ENCODE measurements around the gene NOP10. TPM values are rescaled to one million over a fixed set of nuclear protein-coding genes. Genes with fewer than 3 reads are reported as not detected.

Gene NOP10
- total and polyA plus RNA-seq, 2 of the 13 experiments (the other 11 are each of a cell fraction or from before 2014, with no cell fraction given): 239 to 369 TPM

- no peak for TF ChIP-seq SNRNP70 (IDR thresholded peaks at IDR 0.05; ENCODE audit: low read depth, low read length)
- TF ChIP-seq HNF1A (IDR thresholded peaks at IDR 0.05; ENCODE audit: low read depth): no peak
- peak; percentile 25; the same call in 1 of the 2 replicates for TF ChIP-seq HNF1A (CRISPR knock-in tag; IDR thresholded peaks at IDR 0.05; ENCODE audit: borderline replicate concordance)
- peak; percentile 73; the same call in 1 of the 2 replicates for TF ChIP-seq ZNF350 (CRISPR knock-in tag; IDR thresholded peaks at IDR 0.05; ENCODE audit: borderline replicate concordance, low read depth)
- peak; percentile 59 for TF ChIP-seq PHF20 (CRISPR knock-in tag; IDR thresholded peaks at IDR 0.05)
- peak; percentile 53; the same call in 1 of the 2 replicates for TF ChIP-seq TMF1 (CRISPR knock-in tag; IDR thresholded peaks at IDR 0.05; ENCODE audit: low read depth)
- no peak for TF ChIP-seq MED13 (CRISPR knock-in tag; IDR thresholded peaks at IDR 0.05)
- TF ChIP-seq SRF (IDR thresholded peaks at IDR 0.05; ENCODE audit: low read depth, low read length): no peak
- TF ChIP-seq SP4 (CRISPR knock-in tag; IDR thresholded peaks at IDR 0.05): no peak; the same call in 1 of the 2 replicates
- 0 out of 2 replicates have a peak, but pooled peaks have one; percentile 52 for TF ChIP-seq ZSCAN20 (CRISPR knock-in tag; IDR thresholded peaks at IDR 0.05; ENCODE audit: borderline replicate concordance)
- TF ChIP-seq SIN3A (IDR thresholded peaks at IDR 0.05; ENCODE audit: borderline replicate concordance, low read depth, low read length): no peak
- 0 out of 2 replicates have a peak, but pooled peaks have one; percentile 60 for TF ChIP-seq ZNF552 (CRISPR knock-in tag; IDR thresholded peaks at IDR 0.05; ENCODE audit: borderline replicate concordance)
- TF ChIP-seq AKAP8 (CRISPR knock-in tag; IDR thresholded peaks at IDR 0.05): peak; percentile 69; the same call in 1 of the 2 replicates
- TF ChIP-seq SKI (IDR thresholded peaks at IDR 0.05; ENCODE audit: partially characterized antibody): peak; percentile 25
- TF ChIP-seq ZNF432 (CRISPR knock-in tag; IDR thresholded peaks at IDR 0.05; ENCODE audit: borderline replicate concordance): no peak
- peak; percentile 91 for TF ChIP-seq RBFOX2 (IDR thresholded peaks at IDR 0.05; ENCODE audit: low read depth, low read length)
- TF ChIP-seq KLF13 (CRISPR knock-in tag; IDR thresholded peaks at IDR 0.05): peak; percentile 57; the same call in 1 of the 2 replicates
- 0 out of 2 replicates have a peak, but pooled peaks have one; percentile 34 for TF ChIP-seq SMYD3 (CRISPR knock-in tag; IDR thresholded peaks at IDR 0.05)
- TF ChIP-seq, protein P1, sequence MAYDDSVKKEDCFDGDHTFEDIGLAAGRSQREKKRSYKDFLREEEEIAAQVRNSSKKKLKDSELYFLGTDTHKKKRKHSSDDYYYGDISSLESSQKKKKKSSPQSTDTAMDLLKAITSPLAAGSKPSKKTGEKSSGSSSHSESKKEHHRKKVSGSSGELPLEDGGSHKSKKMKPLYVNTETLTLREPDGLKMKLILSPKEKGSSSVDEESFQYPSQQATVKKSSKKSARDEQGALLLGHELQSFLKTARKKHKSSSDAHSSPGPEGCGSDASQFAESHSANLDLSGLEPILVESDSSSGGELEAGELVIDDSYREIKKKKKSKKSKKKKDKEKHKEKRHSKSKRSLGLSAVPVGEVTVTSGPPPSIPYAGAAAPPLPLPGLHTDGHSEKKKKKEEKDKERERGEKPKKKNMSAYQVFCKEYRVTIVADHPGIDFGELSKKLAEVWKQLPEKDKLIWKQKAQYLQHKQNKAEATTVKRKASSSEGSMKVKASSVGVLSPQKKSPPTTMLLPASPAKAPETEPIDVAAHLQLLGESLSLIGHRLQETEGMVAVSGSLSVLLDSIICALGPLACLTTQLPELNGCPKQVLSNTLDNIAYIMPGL (CRISPR knock-in tag; IDR thresholded peaks at IDR 0.05; ENCODE audit: borderline replicate concordance in 1 of 2, low read depth in 1 of 2): peak; percentile 96 to 99
- no peak for TF ChIP-seq NR2F6 (IDR thresholded peaks at IDR 0.05)
- TF ChIP-seq NR2F6 (CRISPR knock-in tag; IDR thresholded peaks at IDR 0.05): no peak
- TF ChIP-seq ZBTB7A (CRISPR knock-in tag; IDR thresholded peaks at IDR 0.05): no peak; the same call in 1 of the 2 replicates
- TF ChIP-seq ZNF709 (CRISPR knock-in tag; IDR thresholded peaks at IDR 0.05): peak; percentile 75; the same call in 1 of the 2 replicates
These were observed 24.5 kb upstream of the NOP10 start, which contains the start of gene LPCAT4 (continued) for GRCh38 chr15:34367101-34368081.
